HuH-7 (cell line): ENCODE results near the gene ATP6V0A1.
"Not testable (repeated sequence)": the region's sequence is repeated elsewhere in the genome, so short reads cannot be mapped to it uniquely, and the experiment has no call there.

ENCODE experiments used
- DNase-seq: peaks from one replicate; pipeline ENCODE4 v3.0.0; 2011; ENCODE audit warnings: low spot score

Gene ATP6V0A1

DNA sequence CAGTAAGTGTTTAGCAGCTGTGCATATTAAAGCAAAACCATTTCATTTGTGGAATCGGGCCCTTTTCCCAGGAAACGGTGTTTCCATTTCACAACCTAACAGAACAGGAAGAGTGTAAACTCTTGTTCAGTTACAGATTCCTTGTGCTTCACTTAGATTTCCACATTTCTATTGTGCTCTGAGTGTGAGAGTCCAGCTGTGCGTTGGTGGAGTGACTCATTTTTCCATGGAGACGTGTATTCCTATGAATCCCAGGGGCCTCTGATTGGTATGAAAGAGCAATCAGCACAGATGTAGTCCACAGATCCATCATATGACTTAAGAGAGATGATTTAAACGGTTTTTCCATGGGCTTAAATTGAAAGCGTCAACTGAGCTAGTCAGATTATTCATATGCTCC is 22.3 kb upstream of the ATP6V0A1 start:
- DNase-seq = no peak

DNA sequence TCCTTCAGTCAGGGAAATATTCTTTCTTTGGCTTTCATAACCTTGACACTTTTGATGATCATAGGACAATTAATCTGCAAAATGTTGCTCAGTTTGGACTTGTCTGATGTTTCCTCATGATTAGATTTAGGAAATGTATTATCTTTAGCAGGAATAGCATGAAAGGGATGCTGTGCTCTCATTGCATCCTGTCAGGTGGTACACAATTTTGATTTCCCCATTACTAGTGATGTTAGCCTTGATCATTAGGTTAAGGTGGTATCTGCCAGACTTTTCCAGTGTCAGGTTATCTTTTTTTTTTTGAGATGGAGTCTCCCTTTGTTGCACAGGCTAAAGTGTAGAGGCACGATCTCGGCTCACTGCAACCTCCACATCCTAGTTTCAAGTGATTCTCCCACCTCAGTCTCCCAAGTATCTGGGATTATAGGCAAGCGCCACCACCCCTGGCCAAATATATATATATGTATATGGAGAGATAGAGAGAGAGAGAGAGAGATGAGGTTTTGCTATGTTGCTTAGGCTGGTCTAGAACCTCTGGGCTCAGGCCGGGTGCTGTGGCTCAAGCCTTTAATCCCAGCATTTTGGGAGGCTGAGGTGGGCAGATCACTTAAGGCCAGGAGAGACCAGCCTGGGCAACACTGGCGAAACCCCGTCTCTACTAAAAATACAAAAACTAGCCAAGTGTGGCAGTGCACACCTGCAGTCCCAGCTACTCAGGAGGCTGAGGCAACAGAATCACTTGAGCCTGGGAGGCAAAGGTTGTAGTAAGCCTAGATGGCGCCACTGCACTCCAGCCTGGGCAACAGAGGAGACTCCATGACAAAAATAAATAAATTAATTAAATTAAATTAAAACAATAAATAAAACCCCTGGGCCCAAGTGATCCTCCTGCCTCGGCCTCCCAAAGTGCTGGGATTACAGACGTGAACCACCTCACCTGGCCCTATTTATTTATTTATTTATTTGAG is 19.8 kb upstream of the ATP6V0A1 start:
- DNase-seq = no peak

DNA sequence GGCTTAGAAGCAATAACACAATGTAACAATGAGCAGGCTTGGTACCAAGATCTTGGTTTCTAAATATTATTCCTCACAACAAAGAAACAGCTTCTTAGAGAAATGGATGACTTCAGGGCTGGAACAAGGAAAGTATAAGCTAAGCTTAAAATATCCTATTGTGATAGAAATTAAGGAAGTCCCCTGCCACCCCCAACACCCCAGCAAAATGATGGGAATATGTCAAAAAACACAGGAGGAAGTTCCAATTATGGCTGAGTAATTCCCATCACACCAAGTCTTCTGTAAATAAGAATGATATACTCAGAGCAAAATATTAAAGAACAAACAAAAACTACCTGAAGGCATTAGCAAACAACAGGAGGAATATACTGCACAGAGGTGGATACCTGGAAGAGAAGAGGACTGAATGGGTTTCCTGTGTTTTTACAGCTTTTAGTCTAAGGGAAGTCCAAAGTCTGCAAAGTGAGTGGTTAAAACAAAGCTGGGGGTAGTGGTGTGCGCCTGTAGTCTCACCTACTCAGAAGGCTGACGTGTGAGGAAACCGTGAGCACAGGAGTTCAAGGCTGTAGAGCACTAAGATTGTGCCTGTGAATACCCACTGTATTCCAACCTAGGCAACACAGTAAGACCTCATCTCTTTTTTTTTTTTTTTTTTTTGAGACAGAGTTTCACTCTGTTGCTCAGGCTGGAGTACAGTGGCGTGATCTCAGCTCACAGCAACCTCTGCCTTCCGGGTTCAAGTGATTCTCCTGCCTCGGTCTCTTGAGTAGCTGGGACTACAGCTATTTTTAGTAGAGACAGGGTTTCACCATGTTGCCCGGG is 17.1 kb upstream of the ATP6V0A1 start:
- DNase-seq = no peak

DNA sequence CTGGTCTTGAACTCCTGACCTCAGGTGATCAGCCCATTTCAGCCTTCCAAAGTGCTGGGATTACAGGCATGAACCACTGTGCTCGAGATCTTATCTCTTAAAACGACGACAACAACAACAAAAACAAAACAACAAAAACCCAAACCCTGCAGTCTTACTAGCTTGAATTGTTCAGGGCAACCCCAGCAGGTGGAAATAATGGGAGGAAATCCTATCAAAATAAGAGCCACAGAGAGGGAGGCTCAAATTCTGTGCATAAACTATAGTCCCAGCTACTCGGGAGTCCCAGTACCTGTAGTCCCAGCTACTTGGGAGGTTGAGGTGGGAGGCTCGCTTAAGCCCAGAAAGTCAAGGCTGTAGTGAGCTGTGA is 16.5 kb upstream of the ATP6V0A1 start:
- DNase-seq = no peak

DNA sequence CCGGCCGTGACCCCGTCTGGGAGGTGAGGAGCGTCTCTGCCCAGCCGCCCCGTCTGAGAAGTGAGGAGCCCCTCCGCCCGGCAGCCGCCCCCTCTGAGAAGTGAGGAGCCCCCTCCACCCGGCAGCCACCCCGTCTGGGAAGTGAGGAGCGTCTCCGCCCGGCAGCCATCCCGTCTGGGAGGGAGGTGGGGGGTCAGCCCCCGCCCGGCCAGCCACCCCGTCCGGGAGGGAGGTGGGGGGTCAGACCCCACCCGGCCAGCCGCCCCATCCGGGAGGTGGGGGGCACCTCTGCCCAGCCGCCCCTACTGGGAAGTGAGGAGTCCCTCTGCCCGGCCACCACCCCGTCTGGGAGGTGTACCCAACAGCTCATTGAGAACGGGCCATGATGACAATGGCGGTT is 9.5 kb upstream of the ATP6V0A1 start:
- DNase-seq = not testable (repeated sequence)

DNA sequence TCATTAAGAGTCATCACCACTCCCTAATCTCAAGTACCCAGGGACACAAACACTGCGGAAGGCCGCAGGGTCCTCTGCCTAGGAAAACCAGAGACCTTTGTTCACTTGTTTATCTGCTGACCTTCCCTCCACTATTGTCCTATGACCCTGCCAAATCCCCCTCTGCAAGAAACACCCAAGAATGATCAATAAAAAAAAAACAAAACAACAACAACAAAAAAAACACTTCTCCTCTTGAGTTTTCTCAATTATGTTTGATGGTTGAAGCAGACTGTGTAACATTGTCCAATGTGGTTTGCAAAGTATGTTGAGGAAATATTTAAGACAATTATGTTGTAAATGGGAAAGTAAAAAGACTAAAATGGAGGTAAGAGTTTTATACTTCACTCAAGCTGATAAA is 8.8 kb upstream of the ATP6V0A1 start:
- DNase-seq = not testable (repeated sequence)

DNA sequence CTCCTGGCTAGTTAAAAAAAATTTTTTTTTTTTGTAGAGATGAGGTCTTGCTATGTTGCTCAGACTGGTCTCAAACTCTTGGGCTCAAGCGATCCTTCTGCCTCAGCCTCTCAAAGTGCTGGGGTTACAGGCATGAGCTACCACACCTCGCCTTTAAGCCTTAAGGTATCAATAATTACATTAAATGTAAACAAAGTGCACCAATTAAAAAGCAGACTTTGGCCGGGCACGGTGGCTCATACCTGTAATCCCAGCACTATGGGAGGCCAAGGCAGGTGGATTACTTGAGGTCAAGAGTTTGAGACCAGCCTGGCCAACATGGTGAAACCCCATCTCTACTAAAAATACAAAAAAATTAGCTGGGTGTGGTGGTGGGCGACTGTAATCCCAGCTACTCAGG is 7.4 kb upstream of the ATP6V0A1 start:
- DNase-seq = not testable (repeated sequence)

DNA sequence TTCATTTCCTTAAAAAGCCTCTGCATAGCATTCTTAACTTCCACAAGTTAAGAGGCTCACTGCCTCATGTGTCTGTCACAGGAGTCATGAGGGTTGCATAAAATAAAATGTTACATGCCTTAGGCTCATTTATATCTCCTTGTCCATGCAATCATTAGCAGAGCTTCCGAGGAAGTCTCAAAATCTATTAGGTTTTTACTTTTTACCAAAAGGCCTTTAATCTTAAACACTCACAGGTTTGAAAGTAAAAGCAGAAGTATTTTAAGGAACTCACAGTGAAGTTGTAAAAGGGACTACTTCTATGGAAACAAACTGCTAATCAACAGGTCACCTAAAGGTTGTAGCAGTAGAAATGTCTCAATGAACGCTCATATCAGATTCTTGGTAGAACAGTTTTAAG is 5.2 kb upstream of the ATP6V0A1 start:
- no peak for DNase-seq

DNA sequence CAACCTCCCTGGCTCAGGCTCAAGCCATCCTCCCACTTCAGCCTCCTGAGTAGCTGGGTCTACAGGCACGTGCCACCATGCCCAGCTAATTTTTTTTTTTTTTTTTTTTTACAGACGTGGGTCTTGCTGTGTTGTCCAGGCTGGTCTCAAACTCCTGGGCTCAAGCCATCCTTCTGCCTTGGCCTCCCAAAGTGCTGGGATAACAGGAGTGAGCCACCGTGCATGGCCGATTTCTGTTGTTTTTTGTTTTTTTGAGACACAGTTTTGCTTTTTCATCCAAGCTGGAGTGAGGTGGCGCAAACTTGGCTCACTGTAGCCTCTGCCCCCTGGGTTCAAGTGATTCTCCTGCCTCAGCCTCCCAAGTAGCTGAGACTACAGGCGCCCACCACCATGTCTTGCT is 3.7 kb upstream of the ATP6V0A1 start:
- DNase-seq = not testable (repeated sequence)

DNA sequence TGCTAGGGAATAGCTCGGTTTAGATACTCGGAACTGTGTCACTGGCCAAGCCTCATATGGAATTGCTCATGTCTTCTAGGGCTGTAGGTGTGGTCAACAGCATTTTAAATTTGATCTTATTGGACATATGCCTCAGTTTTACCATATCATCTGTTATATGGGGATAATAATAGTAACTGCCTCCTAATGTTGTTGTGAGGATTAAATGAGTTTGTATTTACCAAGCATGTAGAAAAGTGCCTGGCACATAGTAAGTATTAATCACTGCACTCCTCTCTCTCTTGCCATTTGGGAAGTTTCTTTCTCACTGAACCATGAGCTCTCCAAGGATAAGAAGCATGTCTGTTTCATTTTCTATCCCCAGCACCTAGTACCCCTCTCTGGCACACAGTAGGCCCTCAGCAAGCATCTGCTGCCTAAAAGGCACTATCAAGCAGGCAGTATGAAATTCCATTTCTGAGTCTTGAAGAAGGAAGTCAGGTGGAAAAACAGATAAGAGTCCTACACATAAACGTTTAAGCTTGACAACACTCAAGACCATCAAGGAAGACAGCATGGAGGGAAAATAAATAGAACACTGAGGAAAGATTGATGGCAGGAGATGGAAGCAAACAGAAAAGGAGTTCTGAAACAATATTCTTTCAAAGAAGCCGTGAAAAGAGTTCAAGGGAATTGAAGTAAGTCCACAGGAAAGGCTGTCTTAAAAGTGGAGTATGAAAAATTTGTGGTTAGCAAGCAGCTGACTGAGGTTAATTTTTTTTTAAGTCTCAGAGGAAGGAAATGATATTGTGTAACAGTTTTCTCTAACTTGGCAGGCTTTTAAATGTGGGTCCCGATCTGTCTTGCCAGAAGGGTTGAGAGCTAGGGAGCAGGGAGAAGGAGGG is 2.2 kb upstream of the ATP6V0A1 start:
- no peak for DNase-seq

DNA sequence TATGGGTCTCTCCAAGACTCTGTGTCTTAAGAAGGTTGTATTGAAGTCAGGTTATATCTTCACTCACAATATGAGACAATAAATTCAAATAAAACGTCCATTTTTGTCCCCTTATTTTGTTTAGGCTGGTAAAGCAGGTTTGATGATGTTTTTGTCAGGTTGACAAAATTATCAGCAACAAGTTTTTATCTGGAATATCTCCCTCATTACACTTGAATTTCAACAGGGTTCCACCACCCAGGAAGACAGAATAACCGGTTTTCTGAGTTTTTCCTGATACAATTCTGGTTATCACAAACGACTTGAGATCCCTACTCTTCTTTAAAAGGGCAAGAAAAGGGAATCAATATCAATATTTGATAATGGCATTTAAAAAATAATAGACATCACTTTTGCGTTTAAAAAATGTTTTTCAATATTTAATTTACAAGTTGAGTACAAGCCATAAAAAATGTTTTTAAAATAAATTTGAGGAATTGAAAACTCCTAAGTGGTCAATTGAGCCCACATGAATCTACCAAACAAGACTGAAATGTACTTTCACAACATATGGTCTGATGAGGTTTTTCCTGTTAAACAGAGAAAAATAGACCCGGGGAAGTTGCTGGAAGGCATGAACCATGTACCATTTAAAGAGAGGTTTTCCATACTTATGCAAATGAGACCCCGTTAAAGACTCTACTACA is 1.4 kb upstream of the ATP6V0A1 start:
- no peak for DNase-seq

DNA sequence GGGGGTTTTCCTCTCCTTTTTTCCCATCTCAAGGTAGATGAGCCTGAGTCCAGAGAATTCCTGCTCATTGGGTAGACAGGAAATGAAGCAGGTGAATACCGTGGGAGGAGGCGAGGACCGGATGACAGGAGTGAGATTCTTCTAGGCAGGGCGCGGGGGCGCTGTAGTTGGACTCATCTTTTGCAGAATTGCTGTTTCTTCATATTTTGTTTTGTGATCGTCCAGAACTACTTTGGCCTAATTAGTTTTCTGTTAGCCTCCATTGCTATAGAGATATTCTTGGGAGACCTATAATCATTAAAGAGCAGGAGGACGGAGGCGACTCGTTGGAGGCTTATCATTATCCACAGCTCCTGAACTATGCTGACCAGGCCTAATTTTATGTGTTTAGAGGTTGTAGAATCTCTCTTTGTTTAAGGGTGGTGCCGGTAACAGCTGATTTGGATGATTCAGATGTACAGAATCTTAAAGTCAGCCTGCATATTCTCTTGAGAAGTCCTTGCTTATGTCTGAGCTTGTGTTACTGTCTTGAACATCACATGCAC is 650 bp downstream of the ATP6V0A1 start:
- DNase-seq = peak; percentile 49

DNA sequence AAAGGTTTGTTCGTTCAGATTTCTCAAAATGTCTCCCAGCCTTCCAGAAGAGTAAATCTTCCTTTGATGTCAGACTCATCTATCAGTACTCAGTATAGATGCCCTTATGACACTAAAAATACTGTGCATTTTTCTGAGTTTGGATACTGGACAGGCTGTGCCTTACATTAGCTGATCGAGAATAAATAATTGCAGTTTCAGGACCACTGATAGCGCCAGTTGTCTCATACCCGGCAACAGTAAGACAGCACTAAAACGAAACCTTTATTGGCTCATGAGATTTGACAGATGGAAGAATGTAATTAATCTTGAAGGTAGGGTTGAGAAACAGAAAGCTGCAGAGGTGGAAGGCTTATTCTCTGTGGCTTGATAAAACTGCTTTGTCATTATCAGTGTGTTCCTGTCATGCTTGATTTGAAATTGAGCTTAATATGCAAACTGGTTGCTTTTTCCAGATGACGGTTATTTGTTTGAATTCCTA is 1.2 kb downstream of the ATP6V0A1 start:
- DNase-seq = no peak

DNA sequence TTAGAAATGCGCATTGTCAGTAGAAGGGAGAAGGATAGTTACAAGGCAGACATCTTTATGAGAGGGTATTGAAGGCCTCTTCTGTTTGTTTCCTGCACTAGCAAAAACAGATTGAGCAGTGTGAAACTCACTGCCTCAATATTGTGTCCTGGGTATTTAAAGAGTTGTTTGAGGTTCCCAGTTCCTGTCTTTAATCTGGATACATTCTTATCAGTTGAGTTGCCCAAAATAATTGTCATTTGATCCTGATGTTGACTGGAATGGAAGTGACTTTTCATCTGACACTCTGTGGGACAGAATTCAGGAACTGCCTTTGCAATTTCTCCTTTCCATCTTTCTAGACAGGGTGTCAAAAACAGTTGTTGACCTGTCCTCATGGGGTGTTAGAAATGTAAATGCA is 1.7 kb downstream of the ATP6V0A1 start:
- DNase-seq = no peak

DNA sequence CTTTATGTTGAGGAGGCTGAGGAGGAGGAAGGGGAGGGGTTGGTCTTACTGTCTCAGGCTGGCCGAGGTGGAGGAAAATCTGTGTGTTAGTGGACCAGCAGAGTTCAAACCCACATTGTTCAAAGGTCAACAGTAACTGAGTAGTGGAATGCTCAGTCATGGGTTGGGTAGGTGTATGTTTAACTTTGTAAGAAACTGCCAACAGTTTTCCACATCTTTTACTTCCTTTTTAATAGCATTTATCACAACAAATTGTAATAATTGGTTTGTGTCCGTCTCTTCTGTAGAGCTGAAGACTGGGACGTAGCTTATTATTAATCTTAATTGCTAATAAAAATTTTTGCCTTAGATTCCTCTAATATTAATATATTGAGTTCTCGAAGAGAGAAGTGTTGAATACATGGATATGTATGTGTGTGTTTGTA is 5.3 kb downstream of the ATP6V0A1 start:
- DNase-seq = peak; percentile 56

DNA sequence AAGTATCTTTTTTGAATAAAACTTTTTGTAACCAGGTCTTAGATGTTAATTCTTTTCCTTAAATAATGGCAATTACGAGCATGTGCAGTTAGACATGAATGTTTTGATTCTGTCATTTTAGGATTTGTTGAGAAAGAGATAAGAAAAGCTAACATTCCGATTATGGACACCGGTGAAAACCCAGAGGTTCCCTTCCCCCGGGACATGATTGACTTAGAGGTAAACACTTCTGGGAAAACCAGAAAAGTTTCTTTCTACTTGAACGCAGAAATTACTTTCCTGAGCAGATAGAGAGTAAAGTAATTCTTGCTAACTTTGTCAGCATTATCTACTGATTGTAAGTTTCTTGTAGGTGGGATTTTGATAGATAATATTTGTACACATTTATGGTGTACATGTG is 9.2 kb downstream of the ATP6V0A1 start:
- no peak for DNase-seq

DNA sequence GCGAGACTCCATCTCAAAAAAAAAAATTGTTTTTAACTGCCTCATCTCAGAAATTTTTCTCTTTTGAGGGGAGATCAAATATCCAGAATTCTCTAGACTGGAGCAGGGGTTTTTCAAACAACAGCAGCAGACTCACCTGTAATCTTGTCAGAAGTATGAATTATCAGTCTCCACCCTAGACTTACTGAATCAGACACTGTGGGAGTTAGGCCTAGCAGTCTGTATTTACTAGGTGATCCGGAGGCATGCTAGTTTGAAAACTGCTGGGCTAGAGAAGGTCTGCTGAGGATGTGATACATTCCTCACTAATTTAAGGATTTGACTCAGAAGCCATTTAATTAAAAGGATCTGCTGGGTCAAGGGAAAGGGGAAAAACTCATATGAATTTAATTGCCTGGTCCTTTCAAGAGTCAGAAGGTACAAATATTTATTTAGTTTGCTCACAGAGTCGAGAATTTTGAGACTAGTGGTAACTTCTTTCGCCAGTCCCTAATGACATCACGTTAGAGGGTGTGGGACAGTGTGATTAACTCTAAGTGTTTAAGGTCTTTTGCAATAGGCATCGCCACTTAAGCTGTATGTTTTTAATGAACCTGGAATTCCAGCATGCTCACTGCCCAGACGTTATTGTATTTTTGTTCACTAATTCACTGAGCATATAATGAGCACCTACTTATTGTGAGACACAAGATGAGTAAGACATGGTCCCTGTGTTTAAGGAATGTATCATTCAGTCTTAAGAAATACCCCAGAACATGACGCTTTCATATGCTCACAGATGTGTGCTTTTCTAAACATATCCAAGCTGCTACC is 14.2 kb downstream of the ATP6V0A1 start:
- DNase-seq = no peak

DNA sequence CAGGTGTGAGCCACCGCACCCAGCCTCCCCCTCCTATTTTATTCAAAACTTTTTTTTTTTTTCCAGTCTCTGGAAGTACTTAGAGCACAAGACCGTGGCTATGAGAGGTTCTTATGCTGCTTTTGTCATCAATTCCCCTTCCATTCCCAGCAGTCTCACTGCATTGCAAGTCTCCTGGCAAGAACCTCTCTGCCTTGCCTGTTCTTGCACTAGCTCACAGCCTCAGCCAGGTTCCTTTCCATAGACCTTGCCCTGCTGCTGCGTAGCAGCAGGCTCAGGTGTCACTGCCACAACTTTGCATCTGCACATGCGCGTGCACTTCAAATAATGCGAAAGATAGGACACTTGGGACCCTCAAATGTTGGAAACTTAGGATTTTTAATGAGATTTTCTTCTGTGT is 15.6 kb downstream of the ATP6V0A1 start:
- no peak for DNase-seq

DNA sequence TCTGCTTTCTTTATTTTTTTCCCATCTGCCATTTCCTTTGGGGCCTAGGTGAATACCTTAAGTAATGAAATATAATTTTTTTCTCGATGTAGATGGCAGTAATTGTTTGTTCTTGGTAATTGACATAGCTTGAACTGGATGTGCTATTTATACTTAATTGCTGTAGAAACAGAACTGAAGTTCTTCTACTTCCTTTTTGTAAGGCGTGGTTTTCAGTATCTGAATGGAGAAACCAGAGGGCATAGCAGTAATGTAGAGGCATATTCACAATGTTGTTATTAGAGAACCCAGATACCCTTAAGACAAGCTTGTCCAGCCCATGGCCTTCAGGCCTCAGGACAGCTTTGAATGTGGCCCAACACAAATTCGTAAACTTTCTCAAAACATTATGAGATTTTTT is 16.4 kb downstream of the ATP6V0A1 start:
- DNase-seq = no peak

DNA sequence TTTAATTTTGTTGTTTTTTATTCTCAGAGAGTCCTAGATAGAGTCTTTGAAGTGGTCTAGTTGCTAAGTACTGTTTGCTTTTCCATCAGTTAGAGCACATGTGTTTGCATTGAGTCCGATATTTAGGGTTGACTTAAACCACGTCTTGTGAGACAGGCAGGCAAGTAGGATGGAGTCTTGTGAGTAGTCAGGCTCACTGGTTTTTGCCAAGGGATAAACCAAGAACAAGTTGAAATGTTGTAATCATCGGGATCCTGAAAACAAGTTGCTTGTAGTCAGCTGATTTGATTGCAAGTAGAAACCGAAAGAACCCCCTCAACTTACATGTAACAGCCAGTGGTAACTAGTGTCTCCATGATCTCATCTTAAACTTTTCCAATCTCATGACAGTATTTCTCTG is 17.2 kb downstream of the ATP6V0A1 start:
- DNase-seq = no peak
